Osteocyte (in vitro differentiated cells): Measurements from ENCODE around the gene TMEM87B. TPM values are rescaled to one million over a fixed set of nuclear protein-coding genes. Genes with fewer than 3 reads are reported as not detected.

Source experiments
- DNase-seq: peaks from one replicate; pipeline ENCODE4 v3.0.0; 2021; ENCODE audit warnings: mixed read lengths; ENCODE audit not compliant: unreplicated experiment; ENCODE audit errors: extremely low spot score
- H3K27ac Mint-ChIP-seq: one replicate; pipeline ENCODE4 v1.8.0; 2021; ENCODE audit warnings: mild to moderate bottlenecking, mixed read lengths; ENCODE audit not compliant: unreplicated experiment
- H3K27me3 Mint-ChIP-seq: one replicate; pipeline ENCODE4 v1.8.0; 2021; ENCODE audit warnings: mixed read lengths; ENCODE audit not compliant: unreplicated experiment
- H3K36me3 Mint-ChIP-seq: one replicate; pipeline ENCODE4 v1.8.0; 2021; ENCODE audit warnings: mixed read lengths; ENCODE audit not compliant: unreplicated experiment
- H3K4me1 Mint-ChIP-seq: one replicate; pipeline ENCODE4 v1.8.0; 2021; ENCODE audit warnings: mixed read lengths; ENCODE audit not compliant: unreplicated experiment
- H3K4me3 Mint-ChIP-seq: one replicate; pipeline ENCODE4 v1.8.0; 2021; ENCODE audit warnings: mild to moderate bottlenecking, moderate library complexity, mixed read lengths; ENCODE audit not compliant: unreplicated experiment
- H3K9me3 Mint-ChIP-seq: one replicate; pipeline ENCODE4 v1.8.0; 2021; ENCODE audit warnings: mixed read lengths; ENCODE audit not compliant: unreplicated experiment
- CTCF ChIP-seq: fragments of 200-600 bp; sonication (generic); IDR thresholded peaks from 2 replicates; pipeline ENCODE4 v1.5.0; 2021; ENCODE audit warnings: antibody characterized with exemption, mild to moderate bottlenecking, moderate library complexity
- total RNA-seq: library from RNA; stranded (reverse); gene quantifications from 2 replicates; pipeline ENCODE4 v1.2.1, GENCODE V29; 2021

TMEM87B gene
- total RNA-seq, 1 donor from 2014 or later = 10.4 TPM

GRCh38 chr2:112021290-112021689 lies 33.8 kb upstream of the TMEM87B start:
- Mint-ChIP-seq H3K27ac (no peak overlapping the region), H3K4me3 (no peak overlapping the region), H3K9me3 (no peaks in the 10 kb centered on the region), H3K36me3 (no peaks in the 10 kb centered on the region), H3K4me1 (no peaks in the 10 kb centered on the region), H3K27me3 (peaks cover 47% of the 10 kb centered on the region)
- no peak for DNase-seq
- no peak for TF ChIP-seq CTCF

GRCh38 chr2:112021781-112022231 lies 33.3 kb upstream of the TMEM87B start:
- Mint-ChIP-seq H3K9me3 (no peaks in the 10 kb centered on the region), H3K27ac (no peak overlapping the region)

GRCh38 chr2:112023707-112024106 lies 31.4 kb upstream of the TMEM87B start:
- DNase-seq = no peak
- H3K9me3 Mint-ChIP-seq = no peaks in the 10 kb centered on the region

More at GRCh38 chr2:112021781-112022231, 33.3 kb upstream of the TMEM87B start:
- Mint-ChIP-seq H3K36me3 (no peaks in the 10 kb centered on the region), H3K27me3 (peaks cover 42% of the 10 kb centered on the region), H3K4me3 (no peak overlapping the region), H3K4me1 (no peaks in the 10 kb centered on the region)
- TF ChIP-seq CTCF = no peak
- no peak for DNase-seq

GRCh38 chr2:112024231-112024630 lies 30.8 kb upstream of the TMEM87B start:
- Mint-ChIP-seq H3K27ac (no peak overlapping the region), H3K9me3 (no peaks in the 10 kb centered on the region), H3K4me3 (no peak overlapping the region), H3K4me1 (no peaks in the 10 kb centered on the region), H3K36me3 (no peaks in the 10 kb centered on the region), H3K27me3 (peaks cover 24% of the 10 kb centered on the region)
- DNase-seq = no peak
- TF ChIP-seq CTCF = no peak

More at GRCh38 chr2:112023707-112024106, 31.4 kb upstream of the TMEM87B start:
- H3K4me3 Mint-ChIP-seq = no peak overlapping the region
- H3K4me1 Mint-ChIP-seq = no peaks in the 10 kb centered on the region
- TF ChIP-seq CTCF = no peak
- H3K36me3 Mint-ChIP-seq = no peaks in the 10 kb centered on the region
- H3K27me3 Mint-ChIP-seq = peaks cover 29% of the 10 kb centered on the region
- H3K27ac Mint-ChIP-seq = no peak overlapping the region

- DNase-seq = peak; percentile 71
- no peaks in the 10 kb centered on the region for H3K4me1 Mint-ChIP-seq
- peaks cover 20% of the 10 kb centered on the region for H3K27me3 Mint-ChIP-seq
- no peak overlapping the region for H3K27ac Mint-ChIP-seq
- H3K4me3 Mint-ChIP-seq = no peak overlapping the region
- H3K36me3 Mint-ChIP-seq = no peaks in the 10 kb centered on the region
- TF ChIP-seq CTCF = no peak
- H3K9me3 Mint-ChIP-seq = peaks cover 3% of the 10 kb centered on the region
Observed at GRCh38 chr2:112024896-112025491, 30.1 kb upstream of the TMEM87B start.
